ENCODE measurements around the gene DKK3. TPM values are rescaled to one million over a fixed set of nuclear protein-coding genes. Genes with fewer than 3 reads are reported as not detected.

Gene DKK3
- polyA plus RNA-seq, 1 donor from 2014 or later: 43.6 TPM

- TF ChIP-seq RAD21 (conservative IDR thresholded peaks at IDR 0.05): no peak
- TF ChIP-seq EP300 (conservative IDR thresholded peaks at IDR 0.05; ENCODE audit: poor library complexity, severe bottlenecking): no peak
- no peak for TF ChIP-seq MXI1 (conservative IDR thresholded peaks at IDR 0.05; ENCODE audit: poor library complexity, severe bottlenecking)
- no peak for TF ChIP-seq POLR2AphosphoS5 (IDR thresholded peaks at IDR 0.05)
- no peak for TF ChIP-seq TAF1 (IDR thresholded peaks at IDR 0.05; ENCODE audit: low read depth)
- no peak for TF ChIP-seq CTCF (IDR thresholded peaks at IDR 0.05; ENCODE audit: poor library complexity, severe bottlenecking)
- TF ChIP-seq EZH2 (IDR thresholded peaks at IDR 0.05; ENCODE audit: borderline replicate concordance, insufficient read depth, low read length, poor library complexity, severe bottlenecking): no peak
- TF ChIP-seq REST (IDR thresholded peaks at IDR 0.05; ENCODE audit: borderline replicate concordance): no peak
- no peak for TF ChIP-seq SMC3 (conservative IDR thresholded peaks at IDR 0.05; ENCODE audit: poor library complexity)
- H3K36me3 ChIP-seq (ENCODE audit: insufficient read depth, low read length): peaks cover 31% of the 10 kb centered on the region
Measured at GRCh38 chr11:11956006-11956405, 52.4 kb downstream of the DKK3 start.

GRCh38 chr11:11952036-11952435 lies 56.4 kb downstream of the DKK3 start:
- H3K9me3 ChIP-seq (ENCODE audit: low read length): no peaks in the 10 kb centered on the region
- TF ChIP-seq POLR2AphosphoS5 (IDR thresholded peaks at IDR 0.05) (peak; percentile 54), EZH2 (IDR thresholded peaks at IDR 0.05; ENCODE audit: borderline replicate concordance, insufficient read depth, low read length, poor library complexity, severe bottlenecking) (no peak), EP300 (conservative IDR thresholded peaks at IDR 0.05; ENCODE audit: poor library complexity, severe bottlenecking) (peak; percentile 84)
- H3K9ac ChIP-seq (ENCODE audit: low read length): no peak overlapping the region
- no peak overlapping the region for H3K4me2 ChIP-seq (ENCODE audit: low read length)
- H3F3A ChIP-seq (ENCODE audit: insufficient read depth, low read length, poor library complexity, severe bottlenecking): no peaks in the 10 kb centered on the region
- no peak overlapping the region for H2AFZ ChIP-seq (ENCODE audit: low read depth, low read length)
- no peak overlapping the region for H3K27ac ChIP-seq (ENCODE audit: low read length)
- H3K27me3 ChIP-seq (ENCODE audit: insufficient read depth, low read depth, low read length): no peaks in the 10 kb centered on the region
- no peaks in the 10 kb centered on the region for H3K9me2 ChIP-seq (ENCODE audit: insufficient read depth, low read length)
- no peaks in the 10 kb centered on the region for H3K79me2 ChIP-seq (replicated peaks; ENCODE audit: insufficient read depth, low read length)
- no peaks in the 10 kb centered on the region for H4K20me1 ChIP-seq (ENCODE audit: insufficient read depth)
- H3K4me3 ChIP-seq (ENCODE audit: low read length): peak overlapping the region; percentile 19
- H3K36me3 ChIP-seq (ENCODE audit: insufficient read depth, low read length): peaks cover 23% of the 10 kb centered on the region

More at GRCh38 chr11:11956006-11956405, 52.4 kb downstream of the DKK3 start:
- Histone ChIP-seq H3K4me2 (ENCODE audit: low read length) (no peak overlapping the region), H3K27me3 (ENCODE audit: insufficient read depth, low read depth, low read length) (no peaks in the 10 kb centered on the region), H3F3A (ENCODE audit: insufficient read depth, low read length, poor library complexity, severe bottlenecking) (no peaks in the 10 kb centered on the region), H3K9me3 (ENCODE audit: low read length) (no peaks in the 10 kb centered on the region), H3K9ac (ENCODE audit: low read length) (no peak overlapping the region), H3K27ac (ENCODE audit: low read length) (no peak overlapping the region), H2AFZ (ENCODE audit: low read depth, low read length) (no peak overlapping the region), H3K9me2 (ENCODE audit: insufficient read depth, low read length) (no peaks in the 10 kb centered on the region), H3K79me2 (replicated peaks; ENCODE audit: insufficient read depth, low read length) (no peaks in the 10 kb centered on the region), H4K20me1 (ENCODE audit: insufficient read depth) (no peaks in the 10 kb centered on the region), H3K4me3 (ENCODE audit: low read length) (no peak overlapping the region)

Measured in neural cell (in vitro differentiated cells).